ENCODE results near the gene FGF8.

FGF8 gene

DNA sequence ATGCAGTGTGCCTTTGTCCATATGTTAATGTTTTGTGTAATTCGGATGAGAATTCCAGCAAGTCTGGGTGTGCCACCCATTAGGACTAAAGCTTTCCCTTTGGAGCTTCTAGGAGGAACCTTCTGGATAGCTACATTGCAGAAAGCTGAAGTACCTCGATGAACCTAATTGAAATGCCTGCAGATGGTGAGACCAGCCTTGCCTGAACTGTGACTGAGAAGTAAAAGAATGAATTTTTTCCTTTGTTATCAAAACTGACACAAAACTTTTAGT is 49.9 kb downstream of the FGF8 start:
- H3K36me3 ChIP-seq (ENCODE audit: control insufficient read depth in 4 of 4, insufficient read depth in 4 of 4, low read length in 3 of 4), result no peaks in the 10 kb centered on the region
- 100% methylated on average over 2 of the region's 2 CpGs for WGBS (ENCODE audit: insufficient coverage)
- ChIA-PET POLR2A (no interaction called here), CTCF (no interaction called here)
- no peak overlapping the region for H3K27ac ChIP-seq (ENCODE audit: insufficient read depth in 1 of 2, low read depth in 1 of 2, low read length in 2 of 2, poor library complexity in 1 of 2, severe bottlenecking in 2 of 2)
- H3K4me1 ChIP-seq (ENCODE audit: control extremely low read depth in 1 of 4, control insufficient read depth in 4 of 4, insufficient read depth in 4 of 4, low read length in 3 of 4), result no peaks in the 10 kb centered on the region
- H3K4me3 ChIP-seq (ENCODE audit: control insufficient read depth in 1 of 7, extremely low read depth in 1 of 7, insufficient read depth in 4 of 7, low read depth in 2 of 7, low read length in 6 of 7), result no peak overlapping the region
- no peak for DNase-seq
- no peaks in the 10 kb centered on the region for H3K9me3 ChIP-seq (ENCODE audit: control extremely low read depth in 1 of 5, control insufficient read depth in 4 of 5, insufficient read depth in 2 of 5, low read depth in 1 of 5, low read length in 4 of 5)
- H3K27me3 ChIP-seq (replicated peaks in 2 of 5; ENCODE audit: control insufficient read depth in 4 of 5, insufficient read depth in 5 of 5, low read length in 4 of 5), result peaks cover 0 to 2% (median 0%) of the 10 kb centered on the region in 5 experiments

DNA sequence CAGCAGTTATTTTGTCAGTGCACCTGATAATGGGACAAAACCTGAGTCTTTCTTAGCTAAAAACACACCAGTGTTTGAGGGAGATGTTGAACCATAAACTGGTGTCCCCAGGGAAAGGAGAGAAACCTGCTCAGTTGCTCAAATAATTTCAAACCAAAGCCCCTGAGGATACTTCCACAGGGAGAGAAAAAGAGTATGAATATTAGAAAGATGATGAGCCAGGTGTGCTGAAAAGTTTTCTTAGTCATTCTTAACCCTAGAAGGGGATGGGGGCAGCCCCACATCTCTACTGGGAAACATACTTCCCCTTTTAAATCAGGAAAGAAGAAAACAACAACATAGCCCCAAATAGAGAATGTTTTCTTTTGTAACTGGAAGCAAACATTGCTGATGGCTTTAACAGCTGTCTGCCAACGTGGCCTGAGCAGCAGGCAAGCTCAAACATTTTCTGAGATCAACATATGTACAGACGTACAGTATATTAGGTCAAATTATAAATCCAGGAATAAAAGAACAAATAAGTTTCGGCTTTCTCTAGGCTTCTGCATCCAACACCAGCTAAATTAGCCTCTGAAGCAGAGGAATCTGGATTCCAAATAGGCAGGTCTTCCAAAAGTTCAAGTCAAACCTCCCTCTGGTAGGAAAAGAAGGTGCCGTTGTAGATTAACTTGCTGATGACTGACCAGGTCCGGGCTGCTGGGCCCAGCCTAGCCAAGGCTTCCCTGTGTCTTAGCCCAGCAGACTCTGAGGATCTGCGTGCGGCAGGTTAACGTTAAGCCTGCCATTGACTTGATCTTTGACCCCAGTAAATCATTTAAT is 50.4 kb downstream of the FGF8 start:
- Histone ChIP-seq H3K9me3 (ENCODE audit: control extremely low read depth in 1 of 5, control insufficient read depth in 4 of 5, insufficient read depth in 2 of 5, low read depth in 1 of 5, low read length in 4 of 5) (no peaks in the 10 kb centered on the region), H3K4me1 (ENCODE audit: control extremely low read depth in 1 of 4, control insufficient read depth in 4 of 4, insufficient read depth in 4 of 4, low read length in 3 of 4) (no peaks in the 10 kb centered on the region), H3K4me3 (ENCODE audit: control insufficient read depth in 1 of 7, extremely low read depth in 1 of 7, insufficient read depth in 4 of 7, low read depth in 2 of 7, low read length in 6 of 7) (no peak overlapping the region), H3K27me3 (replicated peaks in 2 of 5; ENCODE audit: control insufficient read depth in 4 of 5, insufficient read depth in 5 of 5, low read length in 4 of 5) (peaks cover 0 to 3% (median 0%) of the 10 kb centered on the region in 5 experiments), H3K36me3 (ENCODE audit: control insufficient read depth in 4 of 4, insufficient read depth in 4 of 4, low read length in 3 of 4) (no peaks in the 10 kb centered on the region), H3K27ac (ENCODE audit: insufficient read depth in 1 of 2, low read depth in 1 of 2, low read length in 2 of 2, poor library complexity in 1 of 2, severe bottlenecking in 2 of 2) (no peak overlapping the region)
- DNase-seq, result peak in 2 of 3 donors; percentile 6
- WGBS (ENCODE audit: insufficient coverage), result 78% methylated on average over 4 of the region's 8 CpGs
- POLR2A ChIA-PET, result no interaction called here
- CTCF ChIA-PET, result no interaction called here

DNA sequence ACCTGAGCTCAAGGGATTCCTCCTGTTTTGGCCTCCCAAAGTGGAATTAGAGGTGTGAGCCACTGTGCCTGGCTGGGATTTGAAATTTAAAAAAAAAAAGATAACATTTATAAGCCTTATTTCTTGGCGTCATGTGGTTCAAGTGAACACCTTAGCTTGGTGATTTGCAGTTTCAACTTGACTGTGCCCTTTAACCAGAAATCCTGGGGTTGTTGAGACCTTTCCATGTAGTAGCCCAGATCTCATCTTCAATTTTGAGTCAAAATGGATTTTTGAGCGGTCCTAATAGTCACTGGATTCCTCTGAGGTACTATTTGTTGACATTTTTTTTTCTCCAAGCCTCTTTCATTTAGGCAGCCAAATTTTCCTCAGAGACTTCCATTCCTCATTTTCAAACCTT is 51.5 kb downstream of the FGF8 start:
- Histone ChIP-seq H3K4me3 (ENCODE audit: control insufficient read depth in 1 of 7, extremely low read depth in 1 of 7, insufficient read depth in 4 of 7, low read depth in 2 of 7, low read length in 6 of 7) (no peak overlapping the region), H3K36me3 (ENCODE audit: control insufficient read depth in 4 of 4, insufficient read depth in 4 of 4, low read length in 3 of 4) (no peaks in the 10 kb centered on the region), H3K27ac (ENCODE audit: insufficient read depth in 1 of 2, low read depth in 1 of 2, low read length in 2 of 2, poor library complexity in 1 of 2, severe bottlenecking in 2 of 2) (no peak overlapping the region), H3K9me3 (ENCODE audit: control extremely low read depth in 1 of 5, control insufficient read depth in 4 of 5, insufficient read depth in 2 of 5, low read depth in 1 of 5, low read length in 4 of 5) (no peaks in the 10 kb centered on the region), H3K27me3 (replicated peaks in 2 of 5; ENCODE audit: control insufficient read depth in 4 of 5, insufficient read depth in 5 of 5, low read length in 4 of 5) (peaks cover 0 to 9% (median 0%) of the 10 kb centered on the region in 5 experiments), H3K4me1 (ENCODE audit: control extremely low read depth in 1 of 4, control insufficient read depth in 4 of 4, insufficient read depth in 4 of 4, low read length in 3 of 4) (no peaks in the 10 kb centered on the region)
- 100% methylated on average over 1 of the region's 2 CpGs for WGBS (ENCODE audit: insufficient coverage)
- no peak for DNase-seq
- ChIA-PET POLR2A (no interaction called here), CTCF (interaction anchor here (1.1 kb wide), 1 partner anchor 44 kb away, joined by 3 read pairs; no protein-coding TSS in a partner anchor)

DNA sequence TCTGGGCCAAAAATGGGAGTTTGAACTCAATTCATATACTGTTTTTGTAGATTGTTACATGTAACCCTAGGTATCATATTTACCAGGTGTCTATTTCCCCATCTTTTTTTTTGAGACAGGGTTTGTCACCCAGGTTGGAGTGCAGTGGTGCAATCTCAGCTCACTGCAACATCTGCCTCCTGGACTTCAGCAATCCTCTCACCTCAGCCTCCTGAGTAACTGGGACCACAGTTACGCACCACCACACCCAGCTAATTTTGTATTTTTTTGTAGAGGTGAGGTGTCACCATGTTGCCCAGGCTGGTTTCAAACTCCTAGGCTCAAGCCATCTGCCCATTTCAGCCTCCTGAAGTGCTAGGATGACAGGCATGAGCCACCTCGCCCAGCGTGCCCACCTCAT is 52.7 kb downstream of the FGF8 start:
- ChIA-PET POLR2A (interaction anchor here (0.7 kb wide), 1 partner anchor 486 kb away, joined by 5 read pairs; no protein-coding TSS in a partner anchor), CTCF (interaction anchor here (1.0 to 1.4 kb wide), 2 partner anchors 21 to 49 kb away, joined by 4 to 5 read pairs; no protein-coding TSS in a partner anchor)
- no peak for DNase-seq
- WGBS (ENCODE audit: insufficient coverage), result 100% methylated on average over 2 of the region's 3 CpGs
- Histone ChIP-seq H3K27me3 (replicated peaks in 2 of 5; ENCODE audit: control insufficient read depth in 4 of 5, insufficient read depth in 5 of 5, low read length in 4 of 5) (peaks cover 0 to 11% (median 0%) of the 10 kb centered on the region in 5 experiments), H3K4me1 (ENCODE audit: control extremely low read depth in 1 of 4, control insufficient read depth in 4 of 4, insufficient read depth in 4 of 4, low read length in 3 of 4) (no peaks in the 10 kb centered on the region), H3K4me3 (ENCODE audit: control insufficient read depth in 1 of 7, extremely low read depth in 1 of 7, insufficient read depth in 4 of 7, low read depth in 2 of 7, low read length in 6 of 7) (no peak overlapping the region), H3K9me3 (ENCODE audit: control extremely low read depth in 1 of 5, control insufficient read depth in 4 of 5, insufficient read depth in 2 of 5, low read depth in 1 of 5, low read length in 4 of 5) (no peaks in the 10 kb centered on the region), H3K36me3 (ENCODE audit: control insufficient read depth in 4 of 4, insufficient read depth in 4 of 4, low read length in 3 of 4) (no peaks in the 10 kb centered on the region), H3K27ac (ENCODE audit: insufficient read depth in 1 of 2, low read depth in 1 of 2, low read length in 2 of 2, poor library complexity in 1 of 2, severe bottlenecking in 2 of 2) (no peak overlapping the region)

DNA sequence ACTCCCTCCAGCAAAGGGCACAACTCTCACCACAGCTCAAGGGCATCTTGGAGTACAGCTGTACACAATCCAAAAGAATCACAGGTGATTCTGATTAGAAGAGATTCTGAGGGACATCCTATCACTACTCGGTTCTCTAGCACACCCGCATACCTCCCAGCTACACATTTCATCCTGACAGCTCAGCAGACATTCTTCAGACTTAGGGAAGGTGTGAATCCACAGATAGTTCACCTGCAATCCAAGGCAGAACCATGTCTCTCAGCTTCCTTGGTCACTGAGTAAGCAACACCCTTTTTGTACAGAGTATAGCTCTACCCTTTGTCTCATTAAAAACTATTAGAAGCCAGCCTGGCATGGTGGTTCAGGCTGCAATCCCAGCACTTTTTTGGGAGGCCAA is 54.1 kb downstream of the FGF8 start:
- CTCF ChIA-PET, result interaction anchor here (1.0 to 1.5 kb wide), 3 partner anchors 12 to 48 kb away, joined by 4 to 5 read pairs (median 4); no protein-coding TSS in a partner anchor
- Histone ChIP-seq H3K9me3 (ENCODE audit: control extremely low read depth in 1 of 5, control insufficient read depth in 4 of 5, insufficient read depth in 2 of 5, low read depth in 1 of 5, low read length in 4 of 5) (no peaks in the 10 kb centered on the region), H3K27ac (ENCODE audit: insufficient read depth in 1 of 2, low read depth in 1 of 2, low read length in 2 of 2, poor library complexity in 1 of 2, severe bottlenecking in 2 of 2) (no peak overlapping the region), H3K4me3 (ENCODE audit: control insufficient read depth in 1 of 7, extremely low read depth in 1 of 7, insufficient read depth in 4 of 7, low read depth in 2 of 7, low read length in 6 of 7) (no peak overlapping the region), H3K4me1 (ENCODE audit: control extremely low read depth in 1 of 4, control insufficient read depth in 4 of 4, insufficient read depth in 4 of 4, low read length in 3 of 4) (no peaks in the 10 kb centered on the region), H3K36me3 (ENCODE audit: control insufficient read depth in 4 of 4, insufficient read depth in 4 of 4, low read length in 3 of 4) (no peaks in the 10 kb centered on the region), H3K27me3 (replicated peaks in 2 of 5; ENCODE audit: control insufficient read depth in 4 of 5, insufficient read depth in 5 of 5, low read length in 4 of 5) (peaks cover 0 to 11% (median 0%) of the 10 kb centered on the region in 5 experiments)
- POLR2A ChIA-PET, result no interaction called here
- 88% methylated on average over 2 of the region's 2 CpGs for WGBS (ENCODE audit: insufficient coverage)
- DNase-seq, result no peak

DNA sequence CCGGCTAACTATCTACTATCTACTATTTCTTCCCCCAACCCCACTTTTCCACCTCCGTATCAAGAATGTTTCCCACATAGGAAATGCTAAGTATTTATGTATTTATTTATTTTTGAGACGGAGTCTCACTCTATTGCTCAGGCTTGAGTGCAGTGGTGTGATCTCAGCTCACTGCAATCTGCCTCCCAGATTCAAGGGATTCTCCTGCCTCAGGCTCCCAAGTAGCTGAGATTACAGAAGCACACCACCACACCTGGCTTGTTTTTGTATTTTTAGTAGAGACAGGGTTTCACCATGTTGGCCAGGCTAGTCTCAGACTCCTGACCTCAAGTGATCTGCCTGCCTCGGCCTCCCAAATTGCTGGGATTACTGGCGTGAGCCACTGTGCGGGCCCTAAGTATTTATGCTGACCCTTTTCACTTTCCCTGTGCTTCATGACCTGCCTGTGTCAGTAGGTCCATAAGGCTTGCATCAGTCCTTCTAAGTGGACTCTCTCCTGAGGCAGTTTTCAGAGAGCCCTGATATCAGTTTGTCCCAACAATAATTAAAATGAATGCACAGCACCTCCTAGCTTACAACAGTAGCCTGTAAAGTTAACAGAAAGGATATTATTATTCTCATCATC is 55.2 kb downstream of the FGF8 start:
- H3K4me1 ChIP-seq (ENCODE audit: control extremely low read depth in 1 of 4, control insufficient read depth in 4 of 4, insufficient read depth in 4 of 4, low read length in 3 of 4), result no peaks in the 10 kb centered on the region
- no peaks in the 10 kb centered on the region for H3K36me3 ChIP-seq (ENCODE audit: control insufficient read depth in 4 of 4, insufficient read depth in 4 of 4, low read length in 3 of 4)
- CTCF ChIA-PET, result interaction anchor here (1.5 kb wide), 1 partner anchor 11 kb away, joined by 4 read pairs; no protein-coding TSS in a partner anchor
- no peak overlapping the region for H3K27ac ChIP-seq (ENCODE audit: insufficient read depth in 1 of 2, low read depth in 1 of 2, low read length in 2 of 2, poor library complexity in 1 of 2, severe bottlenecking in 2 of 2)
- no peak for DNase-seq
- H3K27me3 ChIP-seq (replicated peaks in 2 of 5; ENCODE audit: control insufficient read depth in 4 of 5, insufficient read depth in 5 of 5, low read length in 4 of 5), result peaks cover 0 to 11% (median 0%) of the 10 kb centered on the region in 5 experiments
- H3K9me3 ChIP-seq (ENCODE audit: control extremely low read depth in 1 of 5, control insufficient read depth in 4 of 5, insufficient read depth in 2 of 5, low read depth in 1 of 5, low read length in 4 of 5), result no peaks in the 10 kb centered on the region
- WGBS (ENCODE audit: insufficient coverage), result 100% methylated on average over 3 of the region's 6 CpGs
- no peak overlapping the region for H3K4me3 ChIP-seq (ENCODE audit: control insufficient read depth in 1 of 7, extremely low read depth in 1 of 7, insufficient read depth in 4 of 7, low read depth in 2 of 7, low read length in 6 of 7)
- POLR2A ChIA-PET, result no interaction called here

All from common myeloid progenitor, CD34-positive (primary cell).